RWPE2 (cell line): Measurements from ENCODE around the gene SLC37A1.

Experiments used
- ATAC-seq: fragments of 200-7000 bp; cut with Tn5 transposase; 3 replicates; pipeline ENCODE4 v1.9.1; 2021; ENCODE audit warnings: low read depth
- DNase-seq: peaks from one replicate; pipeline ENCODE4 v3.0.0-alpha.2; 2020; ENCODE audit warnings: low spot score
- H3K27ac ChIP-seq: fragments of 450-650 bp; 2 replicates; pipeline ENCODE4 v1.5.1; 2017; ENCODE audit warnings: mild to moderate bottlenecking; ENCODE audit not compliant: poor library complexity, severe bottlenecking
- H3K27me3 ChIP-seq: fragments of 250-450 bp; sonication (Bioruptor Pico); 2 replicates; pipeline ENCODE4 v1.5.1; 2021; ENCODE audit warnings: mild to moderate bottlenecking, moderate library complexity; ENCODE audit not compliant: insufficient read depth, poor library complexity, severe bottlenecking
- H3K36me3 ChIP-seq: fragments of 250-450 bp; sonication (Bioruptor Pico); 2 replicates; pipeline ENCODE4 v1.5.1; 2020; ENCODE audit warnings: low read depth, mild to moderate bottlenecking, moderate library complexity
- H3K4me1 ChIP-seq: fragments of 250-450 bp; sonication (Bioruptor Pico); 2 replicates; pipeline ENCODE4 v1.5.1; 2021; ENCODE audit warnings: mild to moderate bottlenecking, moderate library complexity; ENCODE audit not compliant: insufficient read depth, poor library complexity, severe bottlenecking
- H3K4me3 ChIP-seq: fragments of 250-450 bp; sonication (Bioruptor Pico); 2 replicates; pipeline ENCODE4 v1.5.1; 2021; ENCODE audit warnings: mild to moderate bottlenecking, moderate library complexity; ENCODE audit not compliant: severe bottlenecking
- H3K9me3 ChIP-seq: fragments of 250-450 bp; sonication (Bioruptor Pico); 2 replicates; pipeline ENCODE4 v1.5.1; 2021; ENCODE audit warnings: mild to moderate bottlenecking, moderate library complexity; ENCODE audit not compliant: severe bottlenecking
- CTCF ChIP-seq: fragments of 450-650 bp; IDR thresholded peaks from one replicate; pipeline ENCODE4 v1.5.1; 2017; ENCODE audit warnings: mild to moderate bottlenecking, moderate library complexity; ENCODE audit not compliant: poor library complexity, severe bottlenecking

SLC37A1 gene

GRCh38 chr21:42513151-42513984, at the start of gene SLC37A1:
Gene SLC37A1 (plus strand): TSS chr21:42513852. CDS start chr21:42518455, 4,603 bp downstream.
- DNase-seq: no peak
- H3K27me3 ChIP-seq: no peaks in the 10 kb centered on the region
- peak within 1 kb of the TSS; percentile 80 for H3K4me3 ChIP-seq
- H3K36me3 ChIP-seq: no peaks in the 10 kb centered on the region
- H3K9me3 ChIP-seq: no peaks in the 10 kb centered on the region
- ATAC-seq: peak; percentile 38
- peak; percentile 30 for TF ChIP-seq CTCF
- peak within 1 kb of the TSS; percentile 24 for H3K27ac ChIP-seq
- H3K4me1 ChIP-seq: peaks cover 19% of the 10 kb centered on the region

- ATAC-seq (no peak; the same call in 2 of the 3 replicates), DNase-seq (no peak)
- no peaks in the 10 kb centered on the region for H3K9me3 ChIP-seq
- no peak overlapping the region for H3K27ac ChIP-seq
- no peaks in the 10 kb centered on the region for H3K36me3 ChIP-seq
- H3K4me3 ChIP-seq: no peak overlapping the region
- H3K4me1 ChIP-seq: no peaks in the 10 kb centered on the region
- H3K27me3 ChIP-seq: no peaks in the 10 kb centered on the region
- TF ChIP-seq CTCF: no peak
These were observed 49.7 kb upstream of the SLC37A1 start for GRCh38 chr21:42463861-42464515.

- Histone ChIP-seq H3K27ac (no peak overlapping the region), H3K27me3 (no peaks in the 10 kb centered on the region), H3K36me3 (no peaks in the 10 kb centered on the region), H3K9me3 (no peaks in the 10 kb centered on the region), H3K4me1 (no peaks in the 10 kb centered on the region), H3K4me3 (no peak overlapping the region)
- ATAC-seq: no peak
- TF ChIP-seq CTCF: no peak
- DNase-seq: no peak
These were observed 48.4 kb upstream of the SLC37A1 start for GRCh38 chr21:42465008-42465802.

- Histone ChIP-seq H3K4me1 (no peaks in the 10 kb centered on the region), H3K27me3 (no peaks in the 10 kb centered on the region), H3K9me3 (no peaks in the 10 kb centered on the region), H3K36me3 (no peaks in the 10 kb centered on the region), H3K27ac (no peak overlapping the region), H3K4me3 (no peak overlapping the region)
- no peak for TF ChIP-seq CTCF
- DNase-seq: no peak
- ATAC-seq: no peak
These were observed 47.9 kb upstream of the SLC37A1 start for GRCh38 chr21:42465803-42466127.
